ENCODE measurements around the gene TELO2. TPM values are rescaled to one million over a fixed set of nuclear protein-coding genes. Genes with fewer than 3 reads are reported as not detected.

TELO2 gene
- total and polyA plus RNA-seq, 12 donors = 14.5 to 50.5 (median 20.8) TPM

DNA sequence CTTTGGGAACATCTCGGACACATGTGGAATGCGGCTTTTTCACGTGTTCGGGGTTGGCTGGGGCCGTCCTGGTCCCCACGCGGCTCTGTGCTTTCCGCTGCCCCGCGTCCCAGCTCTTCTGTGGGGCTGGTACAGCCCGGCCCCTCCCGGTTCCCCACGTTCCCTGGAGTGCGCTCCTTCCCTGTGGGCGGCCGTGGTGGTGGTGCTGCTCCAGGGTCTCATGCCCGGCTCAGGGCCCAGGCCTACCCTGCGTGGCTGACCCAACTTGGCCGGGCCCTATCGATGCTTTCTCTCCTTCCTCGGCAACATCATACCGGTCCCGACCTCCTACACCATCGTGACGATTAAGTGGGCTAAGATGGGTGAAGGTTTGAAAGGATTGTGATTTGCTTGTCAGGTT lies 3.3 kb downstream of the TELO2 start:
- ATAC-seq (no peak), DNase-seq (no peak)
- Histone ChIP-seq H3K4me1 (peaks cover 9 to 31% (median 25%) of the 10 kb centered on the region in 9 donors), H3K27ac (no peak overlapping the region), H3K4me3 (no peak overlapping the region), H3K27me3 (no peaks in the 10 kb centered on the region), H3K36me3 (peaks cover under 1 to 70% (median 45%) of the 10 kb centered on the region in 9 donors), H3K9me3 (no peaks in the 10 kb centered on the region)
- WGBS, 2 donors = 95% methylated on average over 25 of the region's 25 CpGs
- intact Hi-C loops (cut with DNase I) = loop anchor here in 7 of 10 donors (5.0 to 10.0 kb wide), 8 partner anchors 36 to 208 kb away; partner anchors contain the start of genes CRAMP1 (in 1 of the 7), IFT140 (in 1 of the 7), MAPK8IP3 (in 1 of the 7) and TMEM204 (in 1 of the 7)
- no peak for TF ChIP-seq CTCF (IDR thresholded peaks at IDR 0.05)

DNA sequence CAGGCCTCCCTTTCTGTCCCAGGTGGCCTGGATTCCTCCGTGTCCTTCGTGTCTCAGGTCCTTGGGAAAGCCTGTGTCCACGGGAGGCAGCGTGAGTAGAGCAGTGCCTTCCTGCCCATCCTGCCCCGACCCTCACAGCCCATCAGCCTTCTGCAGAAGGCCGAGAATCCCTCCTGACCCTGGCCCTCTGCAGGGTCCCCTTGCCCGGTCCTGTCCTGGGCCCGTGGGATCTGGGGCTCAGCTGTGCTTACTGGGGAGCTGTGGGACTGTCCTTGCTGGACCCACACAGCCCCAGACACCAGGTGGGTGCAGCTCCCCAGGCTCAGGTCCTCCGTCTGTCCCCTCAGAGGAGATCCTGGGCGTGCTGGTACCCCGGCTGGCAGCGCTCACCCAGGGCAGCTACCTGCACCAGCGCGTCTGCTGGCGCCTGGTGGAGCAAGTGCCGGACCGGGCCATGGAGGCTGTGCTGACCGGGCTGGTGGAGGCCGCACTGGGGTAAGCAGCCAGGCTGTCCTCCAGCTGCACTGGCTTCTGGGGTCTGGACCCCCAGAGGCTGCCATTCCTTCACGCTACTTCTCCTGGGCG lies 3.9 kb downstream of the TELO2 start:
- DNase-seq = no peak
- ATAC-seq = no peak
- H3K27ac ChIP-seq = no peak overlapping the region
- H3K4me3 ChIP-seq = no peak overlapping the region
- 93 to 95% methylated on average over 21 of the region's 21 CpGs for WGBS, 2 donors
- peaks cover 9 to 31% (median 25%) of the 10 kb centered on the region in 9 donors for H3K4me1 ChIP-seq
- H3K9me3 ChIP-seq = no peaks in the 10 kb centered on the region
- no peak for TF ChIP-seq CTCF (IDR thresholded peaks at IDR 0.05)
- peaks cover 7 to 76% (median 52%) of the 10 kb centered on the region in 9 donors for H3K36me3 ChIP-seq
- intact Hi-C loops (cut with DNase I) = loop anchor here in 7 of 10 donors (5.0 to 10.0 kb wide), 8 partner anchors 35 to 208 kb away; partner anchors contain the start of genes CRAMP1 (in 1 of the 7), IFT140 (in 1 of the 7), MAPK8IP3 (in 1 of the 7) and TMEM204 (in 1 of the 7)
- no peaks in the 10 kb centered on the region for H3K27me3 ChIP-seq

DNA sequence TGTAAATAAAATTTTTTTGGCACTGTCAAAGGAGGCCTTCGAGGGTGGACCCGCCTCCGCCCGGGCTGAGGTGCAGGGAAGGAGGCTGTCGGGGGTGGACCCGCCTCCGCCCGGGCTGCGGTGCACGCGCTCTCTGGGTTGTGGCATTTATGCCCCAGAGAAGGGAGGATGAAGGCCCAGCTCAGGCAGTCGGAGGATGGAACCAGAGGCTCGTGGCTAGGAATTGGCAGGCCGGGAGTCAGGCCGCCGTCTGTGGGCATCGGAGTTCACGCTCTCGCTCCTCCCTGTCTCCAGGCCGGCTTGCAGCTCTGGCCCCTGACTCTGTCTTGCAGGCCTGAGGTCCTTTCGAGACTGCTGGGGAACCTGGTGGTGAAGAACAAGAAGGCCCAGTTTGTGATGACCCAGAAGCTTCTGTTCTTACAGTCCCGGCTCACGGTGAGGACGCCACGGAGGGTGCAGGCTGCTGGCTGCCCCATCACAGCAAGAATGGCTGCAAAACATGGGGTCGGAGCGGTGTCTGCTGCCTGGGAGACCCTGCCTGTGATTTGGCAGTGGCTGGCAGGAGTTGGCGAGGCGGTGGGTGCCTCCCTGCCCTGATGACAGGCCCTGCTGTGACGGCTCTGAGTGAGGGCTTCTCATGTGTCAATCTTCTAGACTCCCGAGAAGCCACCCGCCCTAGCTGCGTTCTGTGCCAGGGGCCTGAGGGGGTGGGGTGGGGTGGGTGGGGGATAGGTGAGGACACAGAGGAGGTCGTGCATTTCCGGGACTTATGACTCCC lies 5.9 kb downstream of the TELO2 start:
- intact Hi-C loops (cut with DNase I) = loop anchor here in 7 of 10 donors (5.0 to 10.0 kb wide), 8 partner anchors 33 to 206 kb away; partner anchors contain the start of genes CRAMP1 (in 1 of the 7), IFT140 (in 1 of the 7), MAPK8IP3 (in 1 of the 7) and TMEM204 (in 1 of the 7)
- WGBS, 2 donors = 92% methylated on average over 35 of the region's 35 CpGs
- Histone ChIP-seq H3K4me3 (no peak overlapping the region), H3K27ac (no peak overlapping the region), H3K9me3 (no peaks in the 10 kb centered on the region), H3K4me1 (peaks cover 9 to 19% (median 15%) of the 10 kb centered on the region in 9 donors), H3K27me3 (no peaks in the 10 kb centered on the region), H3K36me3 (peaks cover 8 to 96% (median 64%) of the 10 kb centered on the region in 9 donors)
- ATAC-seq (no peak), DNase-seq (no peak)
- TF ChIP-seq CTCF (IDR thresholded peaks at IDR 0.05) = no peak

- H3K9me3 ChIP-seq = no peaks in the 10 kb centered on the region
- DNase-seq (no peak), ATAC-seq (no peak)
- WGBS, 2 donors = 94% methylated on average over 36 of the region's 36 CpGs
- no peak for TF ChIP-seq CTCF (IDR thresholded peaks at IDR 0.05)
- H3K27ac ChIP-seq = no peak overlapping the region
- no peak overlapping the region for H3K4me3 ChIP-seq
- no peaks in the 10 kb centered on the region for H3K27me3 ChIP-seq
- intact Hi-C loops (cut with DNase I) = loop anchor here in 7 of 10 donors (5.0 to 10.0 kb wide), 8 partner anchors 32 to 205 kb away; partner anchors contain the start of genes CRAMP1 (in 1 of the 7), IFT140 (in 1 of the 7), MAPK8IP3 (in 1 of the 7) and TMEM204 (in 1 of the 7)
- peaks cover 8 to 95% (median 61%) of the 10 kb centered on the region in 9 donors for H3K36me3 ChIP-seq
- peaks cover 4 to 10% (median 7%) of the 10 kb centered on the region in 9 donors for H3K4me1 ChIP-seq
Observed at GRCh38 chr16:1499756-1500464, 6.8 kb downstream of the TELO2 start.
